HS-27A (cell line): ENCODE results near the gene ARL2BP.
A peak's percentile ranks its signal among the peaks of the same experiment; 100 is the strongest.
"Not testable (repeated sequence)": the region's sequence is repeated elsewhere in the genome, so short reads cannot be mapped to it uniquely, and the experiment has no call there.

Experiments
- DNase-seq: peaks from one replicate; pipeline ENCODE4 v3.0.0-alpha.2; 2012; ENCODE audit warnings: low read depth, missing footprints

The ARL2BP gene

GRCh38 chr16:57244767-57245471 lies at the start of gene ARL2BP:
Gene ARL2BP, plus strand, starts transcription at chr16:57245259. Its CDS starts 109 bp downstream, at chr16:57245368.
- peak; percentile 89 for DNase-seq

- DNase-seq, result no peak
Measured at GRCh38 chr16:57196286-57196685, 48.8 kb upstream of the ARL2BP start.

GRCh38 chr16:57196753-57197152 lies 48.3 kb upstream of the ARL2BP start:
- no peak for DNase-seq

DNA sequence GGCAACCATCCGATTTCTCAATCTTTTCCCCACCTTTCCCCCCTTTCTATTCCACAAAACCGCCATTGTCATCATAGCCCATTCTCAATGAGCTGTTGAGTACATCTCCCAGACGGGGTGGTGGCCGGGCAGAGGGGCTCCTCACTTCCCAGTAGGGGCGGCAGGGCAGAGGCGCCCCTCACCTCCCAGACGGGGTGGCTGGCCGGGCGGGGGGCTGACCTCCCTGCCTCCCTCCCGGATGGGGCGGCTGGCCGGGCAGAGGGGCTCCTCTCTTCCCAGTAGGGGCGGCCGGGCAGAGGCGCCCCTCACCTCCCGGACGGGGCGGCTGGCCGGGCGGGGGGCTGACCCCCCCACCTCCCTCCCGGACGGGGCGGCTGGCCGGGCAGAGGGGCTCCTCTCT lies 44.7 kb upstream of the ARL2BP start:
- not testable (repeated sequence) for DNase-seq

DNA sequence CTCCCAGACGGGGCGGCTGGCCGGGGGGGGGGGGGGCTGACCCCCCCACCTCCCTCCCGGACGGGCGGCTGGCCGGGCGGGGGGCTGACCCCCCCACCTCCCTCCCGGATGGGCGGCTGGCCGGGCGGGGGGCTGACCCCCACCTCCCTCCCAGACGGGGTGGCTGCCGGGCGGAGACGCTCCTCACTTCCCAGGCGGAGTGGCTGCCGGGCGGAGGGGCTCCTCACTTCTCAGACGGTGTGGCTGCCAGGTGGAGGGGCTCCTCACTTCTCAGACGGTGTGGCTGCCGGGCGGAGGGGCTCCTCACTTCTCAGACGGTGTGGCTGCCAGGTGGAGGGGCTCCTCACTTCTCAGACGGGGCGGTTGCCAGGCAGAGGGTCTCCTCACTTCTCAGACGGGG lies 44.1 kb upstream of the ARL2BP start:
- DNase-seq, result not testable (repeated sequence)

GRCh38 chr16:57202095-57202886 lies 42.8 kb upstream of the ARL2BP start:
- DNase-seq, result no peak

- no peak for DNase-seq
Measured at GRCh38 chr16:57203451-57203850, 41.6 kb upstream of the ARL2BP start.

DNA sequence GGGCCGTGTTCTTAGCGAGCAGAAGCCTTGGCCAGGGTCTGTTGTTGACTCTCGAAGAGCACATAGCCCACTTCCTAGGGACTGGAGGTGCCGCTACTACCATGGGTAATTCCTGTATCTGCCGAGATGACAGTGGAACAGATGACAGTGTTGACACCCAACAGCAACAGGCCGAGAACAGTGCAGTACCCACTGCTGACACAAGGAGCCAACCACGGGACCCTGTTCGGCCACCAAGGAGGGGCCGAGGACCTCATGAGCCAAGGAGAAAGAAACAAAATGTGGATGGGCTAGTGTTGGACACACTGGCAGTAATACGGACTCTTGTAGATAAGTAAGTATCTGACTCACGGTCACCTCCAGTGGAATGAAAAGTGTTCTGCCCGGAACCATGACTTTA lies 40.4 kb upstream of the ARL2BP start:
- DNase-seq, result no peak

GRCh38 chr16:57208926-57209325 lies 36.1 kb upstream of the ARL2BP start:
- DNase-seq, result no peak

DNA sequence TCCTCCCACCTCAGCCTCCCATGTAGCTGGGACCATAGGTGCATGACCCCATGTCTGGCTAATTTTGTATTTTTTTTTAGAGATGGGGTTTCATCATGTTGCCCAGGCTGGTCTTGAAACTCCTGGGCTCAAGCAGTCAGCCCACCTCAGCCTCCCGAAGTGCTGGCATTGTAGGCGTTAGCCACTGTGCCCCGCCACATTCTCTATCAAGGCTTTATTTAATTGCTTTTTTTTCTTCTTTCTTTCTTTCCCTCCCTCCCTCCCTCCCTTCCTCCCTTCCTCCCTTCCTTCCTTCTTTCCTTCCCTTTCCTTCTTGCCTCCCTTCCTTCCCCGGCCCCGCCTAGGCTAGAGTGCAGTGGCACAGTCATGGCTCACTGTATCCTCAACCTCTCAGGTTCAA lies 35.3 kb upstream of the ARL2BP start:
- no peak for DNase-seq

DNA sequence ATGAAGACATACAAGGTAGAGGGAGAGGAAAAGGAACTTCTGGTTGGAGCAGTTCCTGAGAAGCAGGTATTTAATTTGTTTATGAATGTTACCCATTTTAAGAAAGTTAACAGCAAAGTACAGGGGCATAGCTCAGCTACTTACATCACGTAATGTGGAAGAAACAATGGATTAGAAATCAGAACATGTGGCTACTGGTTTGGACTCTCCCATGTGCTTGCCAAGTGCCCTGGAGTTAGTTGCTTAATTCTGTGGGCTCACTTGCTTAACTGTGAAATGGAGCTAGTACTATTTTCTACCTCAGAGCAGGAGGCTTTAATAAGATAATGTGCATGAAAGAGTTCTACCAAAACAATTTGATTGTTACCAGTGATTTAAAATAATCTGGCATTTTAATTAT lies 31.6 kb upstream of the ARL2BP start:
- no peak for DNase-seq

- DNase-seq, result no peak
Measured at GRCh38 chr16:57216968-57217367, 28.1 kb upstream of the ARL2BP start.

DNA sequence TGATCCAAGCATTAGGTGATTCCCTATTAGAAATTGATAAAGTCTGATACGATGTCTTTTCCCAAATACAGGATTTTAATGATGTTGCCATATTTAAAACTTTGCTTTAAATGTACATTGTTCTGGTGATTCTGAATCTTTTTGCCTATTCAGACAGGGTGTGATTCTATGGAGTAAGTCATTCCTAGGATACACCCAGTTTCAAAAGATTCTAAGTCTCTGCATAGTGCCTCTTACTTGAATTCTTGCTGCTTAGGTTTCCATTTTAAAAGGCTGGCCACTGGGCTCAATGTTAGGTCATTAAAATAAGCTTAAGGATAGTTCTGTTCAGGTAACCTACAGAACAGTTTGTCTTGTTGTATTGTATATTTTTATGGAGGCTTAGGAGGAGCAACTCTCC lies 22.0 kb upstream of the ARL2BP start:
- DNase-seq, result no peak

DNA sequence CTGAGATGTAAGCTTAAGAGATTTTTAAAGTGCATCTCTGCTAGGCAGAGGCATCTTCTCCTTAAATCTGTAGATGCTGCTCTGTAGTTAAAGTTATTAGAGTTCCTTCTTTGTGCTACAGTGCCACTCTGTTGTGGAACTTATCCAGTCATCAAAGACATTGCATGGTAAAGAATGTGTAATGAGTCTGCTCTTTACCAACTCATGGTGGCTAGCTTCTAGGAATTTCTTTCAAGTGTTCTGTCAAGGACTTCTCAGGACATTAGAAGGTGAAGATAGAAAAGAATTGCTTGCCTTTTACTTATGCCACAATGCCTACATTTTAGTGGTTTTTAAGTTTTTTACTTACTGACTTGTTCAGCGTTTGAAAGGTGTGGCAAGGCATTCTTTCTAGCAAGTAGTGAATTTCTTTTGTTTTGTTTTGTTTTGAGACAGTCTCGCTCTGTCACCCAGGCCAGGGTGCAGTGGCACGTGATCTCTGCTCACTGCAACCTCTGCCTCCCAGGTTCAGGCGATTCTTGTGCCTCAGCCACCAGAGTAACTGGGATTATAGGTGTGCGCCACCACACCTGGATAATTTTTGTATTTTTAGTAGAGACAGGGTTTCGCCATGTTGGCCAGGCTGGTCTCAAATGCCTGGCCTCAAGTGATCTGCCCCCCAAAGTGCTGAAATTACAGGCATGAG lies 20.3 kb upstream of the ARL2BP start:
- DNase-seq, result no peak

DNA sequence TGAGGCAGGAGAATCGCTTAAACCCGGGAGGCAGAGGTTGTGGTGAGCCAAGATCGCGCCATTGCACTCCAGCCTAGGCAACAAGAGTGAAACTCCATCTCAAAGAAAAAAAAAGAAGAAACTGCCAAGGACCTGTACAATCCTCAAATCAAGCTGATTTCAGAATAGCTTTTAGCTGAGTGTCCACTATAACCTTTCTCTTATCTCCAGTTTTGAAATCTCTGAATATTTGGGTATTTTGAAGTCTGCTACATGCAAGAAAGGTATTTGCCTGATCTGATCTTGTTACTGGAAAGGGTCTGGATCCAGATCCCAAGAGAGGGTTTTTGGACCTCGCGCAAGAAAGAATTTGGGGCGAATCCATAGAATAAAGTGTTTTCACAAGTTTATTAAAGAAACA lies 19.1 kb upstream of the ARL2BP start:
- no peak for DNase-seq

- no peak for DNase-seq
Measured at GRCh38 chr16:57226701-57227621, 18.1 kb upstream of the ARL2BP start.

DNA sequence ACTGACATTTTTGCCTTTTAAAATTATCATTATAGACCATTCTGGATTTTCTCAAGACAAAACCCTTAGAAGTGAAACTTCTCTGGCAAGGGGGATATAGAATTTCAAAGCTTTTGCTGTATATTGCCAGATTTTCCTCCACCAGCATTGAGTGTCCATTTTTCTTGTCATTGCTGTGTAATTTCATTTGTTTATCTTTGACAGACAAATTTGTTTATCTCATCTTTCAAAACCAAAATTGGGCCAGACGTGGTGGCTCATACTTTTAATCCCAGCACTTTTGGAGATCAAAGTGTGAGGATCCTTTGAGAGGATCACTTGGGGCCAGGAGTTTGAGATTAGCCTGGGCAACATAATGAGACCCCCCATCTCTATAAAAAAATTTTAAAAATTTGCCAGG lies 16.0 kb upstream of the ARL2BP start:
- no peak for DNase-seq

GRCh38 chr16:57231821-57232350 lies 13.2 kb upstream of the ARL2BP start:
- no peak for DNase-seq

- DNase-seq, result no peak
Measured at GRCh38 chr16:57233944-57234706, 10.9 kb upstream of the ARL2BP start.

DNA sequence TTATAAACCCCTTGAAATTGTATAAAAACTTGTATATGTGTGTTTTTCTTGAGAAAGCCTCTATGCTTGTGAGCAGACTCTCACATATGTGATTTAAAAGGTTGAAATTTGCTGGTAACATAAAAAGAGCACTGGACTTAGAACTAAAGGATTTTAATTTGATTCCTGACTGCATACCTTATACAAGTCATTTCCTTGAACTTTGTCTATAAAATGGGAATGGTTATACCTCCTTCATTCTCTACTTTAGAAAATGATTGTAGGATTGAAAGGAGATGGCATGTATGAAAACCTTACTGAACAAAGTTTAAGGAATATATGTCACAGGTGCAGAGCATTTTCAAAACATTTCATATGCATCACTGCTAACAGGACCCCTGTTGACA lies 10.4 kb upstream of the ARL2BP start:
- DNase-seq, result no peak
